Measurements from ENCODE around the gene PPP2R2D. TPM values are rescaled to one million over a fixed set of nuclear protein-coding genes. Genes with fewer than 3 reads are reported as not detected.

PPP2R2D gene
- total RNA-seq, 1 donor from 2014 or later = 34.2 TPM

- TF ChIP-seq, protein P1, sequence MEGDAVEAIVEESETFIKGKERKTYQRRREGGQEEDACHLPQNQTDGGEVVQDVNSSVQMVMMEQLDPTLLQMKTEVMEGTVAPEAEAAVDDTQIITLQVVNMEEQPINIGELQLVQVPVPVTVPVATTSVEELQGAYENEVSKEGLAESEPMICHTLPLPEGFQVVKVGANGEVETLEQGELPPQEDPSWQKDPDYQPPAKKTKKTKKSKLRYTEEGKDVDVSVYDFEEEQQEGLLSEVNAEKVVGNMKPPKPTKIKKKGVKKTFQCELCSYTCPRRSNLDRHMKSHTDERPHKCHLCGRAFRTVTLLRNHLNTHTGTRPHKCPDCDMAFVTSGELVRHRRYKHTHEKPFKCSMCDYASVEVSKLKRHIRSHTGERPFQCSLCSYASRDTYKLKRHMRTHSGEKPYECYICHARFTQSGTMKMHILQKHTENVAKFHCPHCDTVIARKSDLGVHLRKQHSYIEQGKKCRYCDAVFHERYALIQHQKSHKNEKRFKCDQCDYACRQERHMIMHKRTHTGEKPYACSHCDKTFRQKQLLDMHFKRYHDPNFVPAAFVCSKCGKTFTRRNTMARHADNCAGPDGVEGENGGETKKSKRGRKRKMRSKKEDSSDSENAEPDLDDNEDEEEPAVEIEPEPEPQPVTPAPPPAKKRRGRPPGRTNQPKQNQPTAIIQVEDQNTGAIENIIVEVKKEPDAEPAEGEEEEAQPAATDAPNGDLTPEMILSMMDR (IDR thresholded peaks at IDR 0.05; ENCODE audit: insufficient read depth, low read length, severe bottlenecking) = no peak
- DNase-seq (ENCODE audit: low read depth) = no peak
- Histone ChIP-seq H3K27me3 (ENCODE audit: control insufficient read depth, insufficient read depth, low read length) (no peaks in the 10 kb centered on the region), H3K4me3 (ENCODE audit: low read depth, low read length) (no peak overlapping the region), H3K36me3 (ENCODE audit: control insufficient read depth, insufficient read depth, low read length) (peaks cover 6% of the 10 kb centered on the region)
- no peak for FAIRE-seq
These were observed 4.4 kb downstream of the PPP2R2D start for GRCh38 chr10:131905267-131905571.

- Histone ChIP-seq H3K4me3 (ENCODE audit: low read depth, low read length) (no peak overlapping the region), H3K36me3 (ENCODE audit: control insufficient read depth, insufficient read depth, low read length) (peaks cover 6% of the 10 kb centered on the region), H3K27me3 (ENCODE audit: control insufficient read depth, insufficient read depth, low read length) (no peaks in the 10 kb centered on the region)
- DNase-seq (ENCODE audit: low read depth) (no peak), FAIRE-seq (no peak)
- TF ChIP-seq, protein P1 (IDR thresholded peaks at IDR 0.05; ENCODE audit: insufficient read depth, low read length, severe bottlenecking) = no peak
These were observed 4.9 kb downstream of the PPP2R2D start for GRCh38 chr10:131905603-131906268.

DNA sequence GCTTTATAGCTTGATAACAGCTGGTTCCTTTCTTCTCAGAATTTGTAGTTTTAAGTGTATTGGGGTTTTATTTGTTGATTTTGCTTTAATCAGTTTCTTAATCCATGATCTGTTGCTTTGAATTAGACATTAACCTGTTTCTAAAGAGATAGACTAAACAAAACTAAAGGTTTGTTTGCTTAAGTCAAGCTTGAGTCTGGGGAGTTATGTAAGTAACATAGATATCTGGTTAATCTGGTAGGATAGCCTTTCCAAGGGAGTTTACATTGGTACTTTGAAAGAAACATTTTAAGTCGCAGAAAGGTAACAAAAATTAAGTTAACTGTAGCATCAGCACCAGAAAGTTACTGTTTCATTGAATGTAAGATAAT is 5.4 kb downstream of the PPP2R2D start:
- H3K36me3 ChIP-seq (ENCODE audit: control insufficient read depth, insufficient read depth, low read length) = peaks cover 6% of the 10 kb centered on the region
- H3K27me3 ChIP-seq (ENCODE audit: control insufficient read depth, insufficient read depth, low read length) = no peaks in the 10 kb centered on the region
- H3K4me3 ChIP-seq (ENCODE audit: low read depth, low read length) = no peak overlapping the region
- DNase-seq (ENCODE audit: low read depth) (no peak), FAIRE-seq (no peak)
- TF ChIP-seq, protein P1 (IDR thresholded peaks at IDR 0.05; ENCODE audit: insufficient read depth, low read length, severe bottlenecking) = no peak

DNA sequence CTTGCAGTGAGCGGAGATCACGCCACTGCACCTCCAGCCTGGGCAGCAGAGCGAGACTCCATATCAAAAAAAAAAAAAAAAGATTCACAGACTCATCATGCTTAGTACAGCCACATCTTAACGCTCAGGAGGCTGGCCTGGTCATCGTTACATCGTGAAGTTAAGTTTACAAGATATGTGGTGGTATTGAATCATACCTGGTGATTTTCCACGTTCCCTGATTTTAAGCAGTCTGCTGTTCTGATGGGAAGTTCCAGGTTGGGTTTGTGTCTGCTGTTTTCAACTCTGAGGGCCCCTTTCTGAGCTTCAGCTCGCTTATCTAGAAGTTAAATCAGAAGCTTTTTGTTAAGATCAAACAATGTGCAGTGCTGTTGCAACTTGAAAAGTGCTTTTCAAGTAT is 6.9 kb downstream of the PPP2R2D start:
- TF ChIP-seq, protein P1 (IDR thresholded peaks at IDR 0.05; ENCODE audit: insufficient read depth, low read length, severe bottlenecking) = no peak
- Histone ChIP-seq H3K4me3 (ENCODE audit: low read depth, low read length) (no peak overlapping the region), H3K27me3 (ENCODE audit: control insufficient read depth, insufficient read depth, low read length) (no peaks in the 10 kb centered on the region), H3K36me3 (ENCODE audit: control insufficient read depth, insufficient read depth, low read length) (peaks cover 6% of the 10 kb centered on the region)
- FAIRE-seq (no peak), DNase-seq (ENCODE audit: low read depth) (no peak)

DNA sequence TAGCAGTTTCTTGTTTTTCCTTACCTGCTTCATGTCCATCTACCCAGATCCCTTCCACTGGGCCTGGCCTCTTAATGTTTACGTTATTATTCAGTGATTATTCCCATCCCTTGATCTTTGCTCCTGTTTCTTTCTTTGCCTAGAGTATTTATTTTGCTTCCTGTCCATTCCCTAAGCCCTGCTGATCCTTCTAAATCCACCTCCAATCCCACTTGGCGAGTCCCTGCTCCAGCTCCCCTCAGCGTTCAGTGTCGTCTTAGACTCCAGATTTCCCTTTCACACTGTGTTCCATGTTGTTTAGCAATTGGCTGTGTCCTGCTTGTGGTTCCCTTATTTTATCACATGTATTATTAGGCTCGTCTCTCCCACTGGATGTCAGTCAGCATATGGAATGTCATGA is 7.3 kb downstream of the PPP2R2D start:
- DNase-seq (ENCODE audit: low read depth) (no peak), FAIRE-seq (no peak)
- no peaks in the 10 kb centered on the region for H3K27me3 ChIP-seq (ENCODE audit: control insufficient read depth, insufficient read depth, low read length)
- H3K4me3 ChIP-seq (ENCODE audit: low read depth, low read length) = no peak overlapping the region
- TF ChIP-seq, protein P1 (IDR thresholded peaks at IDR 0.05; ENCODE audit: insufficient read depth, low read length, severe bottlenecking) = no peak
- H3K36me3 ChIP-seq (ENCODE audit: control insufficient read depth, insufficient read depth, low read length) = peaks cover 6% of the 10 kb centered on the region

Data from bronchial epithelial cell (primary cell).